NCI-H1048 (cell line): ENCODE results near the gene LPA.
"Not testable (repeated sequence)": the region's sequence is repeated elsewhere in the genome, so short reads cannot be mapped to it uniquely, and the experiment has no call there.

ENCODE experiments used
- DNase-seq: peaks from one replicate; lab custom pipeline; 2025; lab: John Stamatoyannopoulos, UW

LPA gene

GRCh38 chr6:160661216-160661615, 2.9 kb downstream of the LPA start:
- DNase-seq = no peak

GRCh38 chr6:160659562-160659961, 4.5 kb downstream of the LPA start:
- no peak for DNase-seq

GRCh38 chr6:160634706-160635105, 29.4 kb downstream of the LPA start:
- DNase-seq = no peak

- no peak for DNase-seq
Measured at GRCh38 chr6:160595838-160596832, 67.9 kb downstream of the LPA start.

- not testable (repeated sequence) for DNase-seq
Measured at GRCh38 chr6:160595297-160595696, 68.8 kb downstream of the LPA start.

GRCh38 chr6:160586374-160586773, 77.7 kb downstream of the LPA start:
- DNase-seq = no peak

- DNase-seq = no peak
Measured at GRCh38 chr6:160583794-160584193, 80.3 kb downstream of the LPA start.

- DNase-seq = no peak
Measured at GRCh38 chr6:160581406-160581805, 82.7 kb downstream of the LPA start.

- DNase-seq = not testable (repeated sequence)
Measured at GRCh38 chr6:160578515-160578914, 85.6 kb downstream of the LPA start.

GRCh38 chr6:160573943-160574342, 90.1 kb downstream of the LPA start:
- DNase-seq = no peak

GRCh38 chr6:160571201-160571600, 92.9 kb downstream of the LPA start:
- DNase-seq = not testable (repeated sequence)

- no peak for DNase-seq
Measured at GRCh38 chr6:160544802-160545201, 119.3 kb downstream of the LPA start.

GRCh38 chr6:160535270-160535669, 128.8 kb downstream of the LPA start:
- DNase-seq = no peak

GRCh38 chr6:160534050-160534696, 129.9 kb downstream of the LPA start:
- DNase-seq = no peak

- no peak for DNase-seq
Measured at GRCh38 chr6:160532315-160532714, 131.8 kb downstream of the LPA start.

- no peak for DNase-seq
Measured at GRCh38 chr6:160531826-160532225, 132.2 kb downstream of the LPA start.

- DNase-seq = not testable (repeated sequence)
Measured at GRCh38 chr6:160529524-160529923, 134.6 kb downstream of the LPA start.

GRCh38 chr6:160523223-160523622, 140.9 kb downstream of the LPA start:
- no peak for DNase-seq

- DNase-seq = peak; percentile 16
Measured at GRCh38 chr6:160520043-160520904, 143.8 kb downstream of the LPA start.

- DNase-seq = no peak
Measured at GRCh38 chr6:160519603-160520042, 144.5 kb downstream of the LPA start.

- no peak for DNase-seq
Measured at GRCh38 chr6:160519133-160519532, 144.9 kb downstream of the LPA start.

- DNase-seq = no peak
Measured at GRCh38 chr6:160513836-160514235, 150.2 kb downstream of the LPA start.
